ENCODE measurements around the gene NUS1. TPM values are rescaled to one million over a fixed set of nuclear protein-coding genes. Genes with fewer than 3 reads are reported as not detected.

NUS1 gene
- total RNA-seq, 4 donors from 2014 or later: 35.5 to 44.0 (median 41.4) TPM

Other genes with a start within 250 kb of the NUS1 start
- not detected for gene ROS1, start 249.5 kb upstream of the NUS1 start, total RNA-seq
- gene DCBLD1, start 192.8 kb upstream of the NUS1 start, total RNA-seq: 10 to 100 TPM; 13.5 to 25.9 (median 21.2) TPM
- gene GOPC, start 73.0 kb upstream of the NUS1 start, total RNA-seq: 10 to 100 TPM; 37.9 to 49.5 (median 41.7) TPM
- gene SLC35F1, start 231.8 kb downstream of the NUS1 start, total RNA-seq: 1 to 10 TPM in 2 of 4 donors, under 1 TPM in 2; 0.54 to 5.5 (median 1.4) TPM